ENCODE measurements around the gene MRTFA. TPM values are rescaled to one million over a fixed set of nuclear protein-coding genes. Genes with fewer than 3 reads are reported as not detected.

MRTFA gene
- total and polyA plus RNA-seq, 9 of the 15 experiments (the other 6 are each of a cell fraction or from before 2014, with no cell fraction given), result 0.84 to 21.1 (median 3.7) TPM

GRCh38 chr22:40654522-40655167 is 18.1 kb upstream of the MRTFA start (continued):
- TF ChIP-seq ASH1L (IDR thresholded peaks at IDR 0.05; ENCODE audit: borderline replicate concordance, low read depth, partially characterized antibody) (no peak), STAT6 (CRISPR knock-in tag; IDR thresholded peaks at IDR 0.05) (no peak), L3MBTL2 (IDR thresholded peaks at IDR 0.05) (peak; percentile 55), CBFA2T3 (IDR thresholded peaks at IDR 0.05) (peak; percentile 45), VEZF1 (CRISPR knock-in tag; IDR thresholded peaks at IDR 0.05) (no peak), ZNF212 (CRISPR knock-in tag; IDR thresholded peaks at IDR 0.05) (no peak), RBBP5 (IDR thresholded peaks at IDR 0.05; ENCODE audit: borderline replicate concordance, insufficient read depth, low read length, poor library complexity, severe bottlenecking) (peak; percentile 41), HOMEZ (CRISPR knock-in tag; IDR thresholded peaks at IDR 0.05) (no peak), GTF3C2 (IDR thresholded peaks at IDR 0.05; ENCODE audit: borderline replicate concordance, extremely low read depth, insufficient read length) (no peak), NR2C1 (IDR thresholded peaks at IDR 0.05) (no peak), NR2C1 (tag; IDR thresholded peaks at IDR 0.05) (no peak), STAT5B (CRISPR knock-in tag; IDR thresholded peaks at IDR 0.05) (no peak), PPARD (CRISPR knock-in tag; IDR thresholded peaks at IDR 0.05) (no peak), ARID2 (IDR thresholded peaks at IDR 0.05) (no peak), SMC3 (conservative IDR thresholded peaks at IDR 0.05; ENCODE audit: insufficient read depth, low read depth, low read length) (no peak), COPS2 (conservative IDR thresholded peaks at IDR 0.05) (no peak), ZFX (CRISPR knock-in tag; IDR thresholded peaks at IDR 0.05) (peak; percentile 25; the same call in 1 of the 2 replicates), NFIC (IDR thresholded peaks at IDR 0.05) (peak; percentile 59; the same call in 1 of the 2 replicates)
